NCI-H1092 (cell line): Measurements from ENCODE around the gene ST8SIA1.

Experiments
- DNase-seq: peaks from one replicate; lab custom pipeline; 2025; lab: John Stamatoyannopoulos, UW

Gene ST8SIA1

DNA sequence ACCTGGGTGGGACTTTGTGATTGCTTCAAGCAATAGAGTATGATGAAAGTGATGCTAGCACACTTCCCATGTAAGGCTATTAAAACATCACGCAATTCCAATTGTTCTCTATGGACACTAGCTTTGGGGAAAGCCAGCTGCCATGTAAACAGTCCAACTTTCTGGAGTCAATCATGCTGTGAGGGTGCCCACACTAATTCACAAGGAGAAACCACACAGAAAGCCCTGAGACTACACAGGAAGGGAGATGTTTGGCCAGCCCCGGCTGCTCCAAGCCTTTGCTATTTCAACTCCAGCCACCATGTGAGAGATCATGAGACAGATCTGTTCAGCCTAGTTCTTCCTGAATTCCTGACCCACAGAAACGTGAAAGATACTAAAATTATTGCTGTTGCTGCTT is 96.3 kb downstream of the ST8SIA1 start:
- DNase-seq: no peak

DNA sequence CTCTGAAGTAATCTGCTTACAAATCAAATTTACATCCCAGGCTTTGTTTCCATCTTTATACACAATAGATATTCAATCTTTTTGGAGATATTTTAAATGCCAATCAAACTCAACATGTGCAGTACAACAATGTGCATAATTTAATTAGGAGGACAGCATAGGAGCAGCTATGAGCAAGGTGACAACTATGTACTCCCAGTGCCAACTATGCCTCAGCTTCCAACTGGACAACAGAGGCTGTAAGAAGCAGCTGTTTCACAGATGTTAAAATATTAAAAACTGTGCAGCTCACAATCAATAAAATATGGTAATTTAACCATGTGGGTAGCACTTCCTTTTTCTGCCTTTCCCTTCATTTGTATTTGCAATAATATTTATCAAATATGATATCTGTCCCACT is 99.9 kb downstream of the ST8SIA1 start:
- no peak for DNase-seq

DNA sequence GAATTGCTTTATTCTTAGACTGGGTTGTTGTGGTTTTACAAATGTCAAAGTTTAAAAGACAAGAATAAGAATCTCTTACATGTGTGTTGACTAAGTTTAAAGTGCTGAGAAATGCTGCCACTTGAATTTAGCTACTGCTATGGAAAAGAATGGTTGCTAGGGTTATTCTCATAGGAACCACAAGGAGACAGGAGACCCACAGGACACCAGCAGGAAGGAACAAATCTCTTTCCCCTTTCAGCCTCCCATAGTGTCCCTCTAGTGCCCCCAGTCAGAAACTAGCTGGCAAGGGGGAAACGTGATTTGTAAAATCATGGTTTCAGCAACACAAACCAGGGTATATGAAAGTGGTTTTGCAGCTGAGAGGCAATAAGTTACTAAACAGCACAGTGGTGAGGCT is 102.7 kb downstream of the ST8SIA1 start:
- DNase-seq: no peak

DNA sequence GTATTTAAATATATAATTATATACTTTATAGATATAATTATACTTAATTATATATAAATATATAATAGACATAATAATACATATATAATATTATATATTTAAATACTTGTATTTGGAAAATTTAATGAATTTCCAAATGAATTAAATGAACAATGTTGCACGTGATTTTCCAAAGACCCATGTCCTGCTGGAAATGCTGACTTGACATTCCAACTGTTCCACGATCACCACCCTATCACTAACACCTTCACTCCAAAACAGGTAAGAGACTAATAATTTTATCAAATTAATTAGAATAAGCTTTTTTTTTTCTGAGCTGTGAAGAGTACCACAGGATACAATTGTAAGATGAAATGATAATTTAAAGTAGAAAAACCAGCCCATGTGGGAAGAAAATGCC is 103.4 kb downstream of the ST8SIA1 start:
- DNase-seq: no peak

DNA sequence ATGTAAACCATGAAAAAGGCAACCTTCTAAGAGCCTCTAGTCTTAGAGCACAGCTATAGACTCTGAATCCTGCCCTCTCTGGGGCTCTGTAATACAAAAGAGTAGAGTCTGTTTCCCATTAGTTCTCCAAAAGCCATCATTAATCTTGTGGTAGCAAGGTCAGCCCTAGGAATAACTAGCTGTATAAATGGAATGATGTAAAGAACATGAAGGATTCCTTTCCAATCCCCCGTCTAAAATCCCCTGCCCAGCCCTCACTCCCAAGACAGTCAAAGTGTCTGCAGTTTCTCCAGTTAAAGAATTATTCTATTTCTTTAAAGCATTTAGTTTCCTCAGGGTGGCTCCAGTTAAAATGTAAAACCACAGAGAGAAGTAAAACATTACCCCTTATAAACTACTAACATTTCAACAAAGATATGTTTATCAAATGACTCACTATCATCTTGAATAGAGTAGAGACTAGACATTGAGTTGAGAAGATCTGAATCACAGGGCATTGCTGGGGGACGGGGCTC is 104.2 kb downstream of the ST8SIA1 start:
- no peak for DNase-seq

DNA sequence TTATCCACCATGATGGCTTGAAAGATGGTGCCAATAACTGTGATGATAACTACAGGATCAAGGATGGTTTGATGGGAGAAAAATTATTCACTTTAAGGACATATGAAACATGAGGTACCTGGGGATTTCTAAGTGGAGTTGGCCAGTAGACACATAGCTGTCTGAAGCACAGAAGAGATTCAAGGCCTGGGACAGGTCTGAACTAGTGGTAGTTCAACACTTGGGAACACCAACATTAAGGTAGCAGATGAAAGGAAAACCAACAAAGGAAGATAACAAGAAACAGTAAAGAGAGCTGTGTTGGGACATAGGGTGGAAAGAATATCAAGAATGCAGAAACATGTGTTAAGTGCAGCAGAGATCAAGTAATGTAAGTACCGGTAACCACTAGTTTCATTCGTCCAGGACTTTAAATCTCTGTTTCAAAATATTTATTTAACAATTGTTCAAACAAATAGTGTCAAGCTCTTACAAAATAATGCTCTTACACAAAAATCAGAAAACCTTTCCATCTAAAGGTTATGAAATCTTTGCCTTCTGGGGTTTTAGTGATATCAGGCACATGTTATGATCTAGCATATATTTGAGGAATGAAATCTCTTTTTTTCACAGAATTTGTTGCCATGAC is 104.7 kb downstream of the ST8SIA1 start:
- DNase-seq: no peak

DNA sequence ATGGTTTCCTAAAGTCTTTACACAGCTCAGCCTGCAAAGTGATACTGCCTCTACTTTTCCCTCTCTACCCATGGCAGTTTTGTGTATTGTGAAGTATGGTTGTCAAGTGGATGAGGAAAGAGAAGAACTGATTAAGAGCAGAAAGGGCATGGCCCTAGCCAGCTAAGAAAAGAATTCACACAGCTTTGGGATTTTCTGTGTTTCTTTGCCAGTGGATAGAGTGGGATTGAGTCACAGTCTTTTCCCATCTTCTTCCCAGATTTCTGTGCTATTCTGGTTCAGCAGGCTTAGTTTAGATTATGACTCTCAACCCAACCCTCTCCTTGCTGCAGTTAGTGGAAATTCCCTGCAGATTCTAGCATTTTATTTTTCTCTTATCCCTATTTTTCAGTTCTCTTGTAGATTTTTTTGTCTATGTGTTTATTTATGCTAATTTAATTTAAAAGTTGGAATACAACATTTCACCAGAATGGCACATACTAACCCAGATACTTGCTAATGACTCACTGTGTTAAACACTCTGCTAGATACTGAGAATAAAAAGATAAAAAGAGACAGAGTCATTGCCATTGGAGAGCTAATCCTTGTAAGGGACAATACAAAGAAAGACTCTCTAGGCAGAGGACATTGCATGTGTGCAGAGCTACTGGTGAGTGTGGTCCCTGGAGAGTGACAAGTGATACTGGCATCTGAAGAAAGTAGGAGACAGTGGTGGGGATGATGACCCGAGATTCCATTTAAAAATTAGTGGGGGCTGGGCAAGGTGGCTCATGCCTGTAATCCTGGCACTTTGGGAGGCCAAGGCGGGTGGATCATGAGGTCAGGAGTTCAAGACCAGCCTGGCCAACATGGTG is 106.3 kb downstream of the ST8SIA1 start:
- DNase-seq: no peak

DNA sequence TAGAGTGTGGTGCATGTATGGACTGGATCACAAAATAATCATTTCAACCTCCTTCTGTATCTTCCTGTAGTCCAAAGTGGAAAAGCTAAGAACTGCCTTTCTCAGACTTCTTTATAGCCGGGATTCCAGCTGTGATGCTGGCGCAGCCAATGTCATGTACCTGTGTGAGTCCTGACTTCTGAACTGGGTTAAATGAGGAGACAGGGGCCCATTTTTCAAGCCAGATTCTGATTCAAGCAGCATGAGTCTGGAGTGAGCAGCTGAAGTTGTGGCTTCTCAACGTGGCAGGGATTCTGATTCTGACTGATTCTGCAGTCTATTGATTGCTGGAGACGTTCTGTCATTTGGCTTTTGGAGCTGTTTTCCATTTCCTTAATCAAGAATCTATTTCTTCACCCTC is 111.2 kb downstream of the ST8SIA1 start:
- DNase-seq: no peak

DNA sequence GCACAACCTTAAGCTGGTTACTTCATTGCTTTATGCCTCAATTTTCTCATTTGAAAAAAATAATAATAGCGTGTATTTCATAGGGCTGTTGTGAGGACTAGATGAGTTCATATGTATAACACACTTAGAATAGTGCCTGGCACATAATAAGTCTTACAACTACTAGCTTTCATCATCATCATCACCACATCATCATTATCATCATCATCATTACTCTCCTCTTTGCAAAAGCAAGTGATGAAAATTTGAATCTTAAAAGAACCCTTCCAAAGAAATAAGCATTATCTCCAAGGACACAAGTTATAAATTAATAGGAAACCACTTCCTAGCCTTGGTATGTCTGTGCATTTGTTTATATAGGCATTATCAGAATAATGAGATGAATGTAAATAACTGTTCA is 117.0 kb downstream of the ST8SIA1 start:
- no peak for DNase-seq

DNA sequence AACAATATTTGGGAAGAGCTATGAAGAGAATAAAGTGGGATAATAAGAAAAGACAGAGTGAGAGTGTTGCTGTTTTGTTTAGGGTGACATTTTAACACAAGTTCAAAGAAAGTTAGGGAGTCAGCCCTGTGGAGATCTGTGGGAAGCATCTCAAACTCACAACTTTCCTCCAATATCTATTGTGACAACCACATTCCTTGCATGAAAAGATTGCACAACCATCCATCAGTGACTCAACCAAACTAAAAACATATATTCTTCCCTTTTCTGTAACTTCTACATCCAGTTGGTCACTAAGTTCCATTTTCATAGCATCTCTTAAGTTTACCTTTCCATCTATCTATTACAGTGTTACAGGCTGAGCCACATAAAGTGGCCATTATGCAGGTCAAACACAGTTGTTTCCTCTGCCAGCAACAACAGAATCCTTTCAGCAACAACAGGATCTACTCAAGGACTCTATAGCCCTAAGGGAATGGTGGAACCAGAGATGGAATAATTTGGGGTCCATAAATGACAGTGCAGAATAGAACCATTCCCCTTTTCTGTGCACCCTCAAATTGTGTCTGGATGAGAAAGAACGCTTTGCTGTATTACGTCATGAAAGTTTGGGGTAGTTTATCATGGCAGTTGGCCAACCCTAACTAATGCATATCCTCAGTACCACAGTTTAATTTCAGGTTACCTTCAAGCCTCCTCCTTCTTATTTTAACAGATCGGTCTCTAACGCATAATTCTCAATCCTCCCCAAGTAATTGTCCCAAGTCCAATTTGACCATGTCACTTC is 118.8 kb downstream of the ST8SIA1 start:
- DNase-seq: no peak

DNA sequence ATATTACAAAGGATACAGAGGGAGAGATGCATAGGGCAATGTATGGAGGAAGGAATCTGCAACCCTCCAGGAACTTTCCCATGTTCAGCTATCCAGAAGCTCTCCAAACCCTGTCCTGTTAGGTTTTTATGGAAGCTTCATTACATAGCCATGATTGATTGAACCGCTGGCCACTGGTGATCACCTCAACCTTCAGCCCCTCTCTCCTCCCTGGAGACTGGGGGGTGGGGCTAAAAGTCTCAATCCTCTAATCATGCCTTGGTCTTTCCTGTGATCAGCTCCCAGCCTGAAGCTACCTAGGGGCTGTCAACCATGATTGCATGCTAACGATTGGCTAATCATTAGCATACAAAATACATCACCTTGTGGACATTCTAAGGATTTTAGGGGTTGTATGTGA is 123.4 kb downstream of the ST8SIA1 start:
- DNase-seq: no peak

DNA sequence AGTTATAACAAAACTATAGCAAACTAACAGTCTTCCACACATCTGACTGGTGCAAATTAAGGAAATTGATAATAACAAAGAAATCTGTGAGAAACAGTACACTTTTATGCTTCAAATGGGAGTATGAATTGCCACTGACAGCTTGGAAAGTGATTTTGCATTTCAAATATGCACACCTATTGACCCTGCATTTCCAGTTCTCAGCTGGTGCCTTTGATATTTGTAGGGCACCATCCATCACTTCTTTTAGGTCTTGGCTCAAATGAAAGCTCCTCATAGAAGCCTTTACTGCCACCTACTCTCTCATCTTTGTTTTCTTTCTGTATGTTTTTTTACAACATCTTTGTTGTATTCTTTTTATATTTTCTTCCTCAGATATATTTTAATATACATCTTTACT is 125.1 kb downstream of the ST8SIA1 start:
- no peak for DNase-seq

DNA sequence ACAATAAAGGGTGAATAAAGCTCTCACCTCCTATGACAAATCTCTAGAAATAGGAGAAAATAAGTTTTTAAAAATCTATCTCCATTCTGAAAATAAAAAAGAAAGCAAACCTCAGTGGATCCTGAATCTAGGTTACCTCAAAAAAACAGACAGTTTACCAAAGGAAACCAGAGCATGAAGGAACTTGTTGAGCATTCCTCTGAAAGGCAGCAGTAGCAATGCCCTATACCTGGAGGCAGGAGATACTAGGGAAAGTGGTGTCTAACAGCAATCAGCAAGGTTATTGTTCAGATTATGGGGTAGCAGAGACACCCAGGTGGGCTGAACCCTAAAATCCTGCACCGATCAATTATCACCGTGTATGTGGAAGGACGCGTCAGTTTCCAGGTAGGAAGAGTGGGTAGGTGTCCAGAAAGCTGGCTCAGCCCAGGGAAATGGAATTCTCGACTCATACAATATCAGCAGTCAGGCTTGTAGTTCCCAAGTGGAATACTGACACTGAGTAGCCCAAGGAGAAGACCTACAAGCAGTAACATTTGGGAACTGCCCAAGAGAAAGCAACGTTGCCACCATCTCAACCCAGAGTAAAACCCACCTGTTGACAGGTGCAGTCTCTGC is 128.3 kb downstream of the ST8SIA1 start:
- DNase-seq: no peak

DNA sequence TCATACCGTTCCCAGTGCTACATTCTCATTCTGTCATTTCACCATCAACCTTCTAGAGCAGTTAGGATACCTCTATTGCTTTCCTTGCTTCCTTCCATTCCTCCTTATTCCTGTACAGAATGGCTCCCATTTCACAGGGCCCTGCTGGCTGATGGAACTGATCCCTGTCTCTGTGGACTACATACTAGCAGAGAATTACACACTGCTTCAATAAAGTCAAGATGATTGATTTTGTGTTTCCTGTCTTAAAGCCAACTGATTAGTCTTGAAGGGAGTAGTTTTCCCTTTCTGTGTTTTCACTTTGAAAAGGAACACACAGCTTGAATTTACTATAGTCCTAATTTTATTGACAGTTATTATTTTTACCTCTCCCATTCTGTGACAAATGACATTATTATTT is 130.1 kb downstream of the ST8SIA1 start:
- no peak for DNase-seq

DNA sequence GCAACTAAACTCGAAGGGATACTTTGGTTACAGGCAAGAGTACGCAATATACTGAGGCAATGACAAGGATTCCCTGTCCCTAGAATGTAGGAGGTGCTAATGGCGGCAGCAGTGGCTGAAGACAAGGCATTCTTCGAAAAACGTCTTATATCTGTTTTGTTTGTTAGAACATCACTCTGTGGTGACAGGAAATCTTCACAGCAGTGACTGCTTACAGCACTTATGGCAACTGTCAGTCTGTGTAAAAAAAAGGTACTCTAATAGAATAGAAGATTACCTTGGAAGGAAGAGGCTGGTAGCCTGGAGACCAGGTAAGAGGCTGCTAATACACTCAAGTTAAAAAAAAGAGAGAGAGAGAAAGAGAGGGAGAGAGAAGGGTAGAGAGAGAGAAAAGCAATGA is 131.7 kb downstream of the ST8SIA1 start:
- no peak for DNase-seq

DNA sequence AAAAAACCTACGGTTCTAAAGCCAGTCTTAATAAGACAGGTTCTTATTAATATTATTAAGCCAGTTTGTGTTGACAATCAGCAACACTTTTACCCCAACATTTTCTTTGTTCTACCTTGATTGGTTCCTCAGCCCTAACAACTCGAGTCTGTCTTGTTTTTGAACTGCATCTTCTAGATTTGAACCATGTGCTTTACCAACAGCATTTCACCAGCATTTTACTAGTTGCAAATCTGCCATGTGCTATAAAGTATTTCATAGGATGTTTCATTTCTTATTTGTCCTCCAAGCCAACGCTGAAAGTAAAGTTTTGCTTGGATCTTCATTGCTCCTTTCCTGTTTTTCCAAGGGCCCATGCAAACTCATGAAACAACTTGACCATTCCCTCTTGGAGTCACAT is 133.4 kb downstream of the ST8SIA1 start:
- DNase-seq: no peak

DNA sequence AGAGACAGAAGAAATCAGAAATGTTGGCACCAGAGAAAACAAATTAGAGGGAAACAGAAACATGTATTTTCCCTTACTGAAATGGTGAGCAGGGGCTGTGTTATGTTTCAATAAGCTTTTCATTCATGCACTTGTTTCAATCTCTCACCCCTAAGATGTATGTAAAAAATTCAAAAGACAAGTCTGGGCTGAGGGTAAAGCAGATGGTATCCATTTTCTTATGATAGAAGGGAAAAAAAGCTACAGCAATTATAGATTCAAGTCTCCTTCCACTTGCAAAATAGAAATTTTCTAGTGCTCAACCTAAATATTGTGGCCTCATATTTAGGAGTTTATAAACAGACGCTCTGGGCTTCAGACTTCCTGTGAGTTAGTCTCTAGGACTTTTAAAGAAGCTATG is 138.3 kb downstream of the ST8SIA1 start:
- no peak for DNase-seq

DNA sequence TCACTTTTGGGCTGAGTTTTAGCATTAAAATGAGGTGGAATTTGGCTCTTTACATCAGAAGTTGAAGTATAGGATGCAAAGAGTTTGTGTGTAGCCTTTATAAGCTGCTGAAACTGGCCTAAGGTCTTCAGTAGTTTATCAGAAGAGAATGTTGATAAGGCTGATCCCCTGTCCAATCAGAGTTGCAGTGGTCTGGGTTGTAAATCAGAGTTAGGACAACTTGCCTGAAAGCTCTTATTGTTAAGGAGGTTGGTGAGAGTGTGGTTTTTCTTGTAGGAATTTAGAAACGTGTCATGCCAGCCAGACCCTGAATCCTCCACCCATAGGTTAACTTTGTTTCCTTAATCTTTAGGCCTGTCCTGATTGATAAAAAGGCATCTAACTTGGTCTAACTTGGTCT is 143.5 kb downstream of the ST8SIA1 start:
- no peak for DNase-seq

DNA sequence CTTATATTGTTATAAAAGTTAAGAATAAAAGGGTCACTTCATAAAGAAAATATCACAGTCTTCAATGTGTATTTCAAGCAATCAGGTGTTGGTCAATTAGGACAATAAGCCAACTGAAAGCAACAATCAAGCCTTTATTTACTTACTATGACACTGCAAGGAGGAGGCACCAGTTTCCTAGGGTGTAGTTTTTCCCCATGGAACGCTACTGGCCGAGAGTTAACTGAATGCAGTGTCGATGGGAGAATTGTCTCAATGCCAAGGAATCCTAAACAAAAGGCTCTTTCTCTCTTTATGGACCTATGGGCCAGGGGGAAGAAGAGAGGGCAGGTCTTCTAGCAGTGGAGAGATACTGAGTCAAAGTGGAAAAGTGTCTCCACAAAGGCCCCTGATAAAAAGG is 146.1 kb downstream of the ST8SIA1 start:
- no peak for DNase-seq

DNA sequence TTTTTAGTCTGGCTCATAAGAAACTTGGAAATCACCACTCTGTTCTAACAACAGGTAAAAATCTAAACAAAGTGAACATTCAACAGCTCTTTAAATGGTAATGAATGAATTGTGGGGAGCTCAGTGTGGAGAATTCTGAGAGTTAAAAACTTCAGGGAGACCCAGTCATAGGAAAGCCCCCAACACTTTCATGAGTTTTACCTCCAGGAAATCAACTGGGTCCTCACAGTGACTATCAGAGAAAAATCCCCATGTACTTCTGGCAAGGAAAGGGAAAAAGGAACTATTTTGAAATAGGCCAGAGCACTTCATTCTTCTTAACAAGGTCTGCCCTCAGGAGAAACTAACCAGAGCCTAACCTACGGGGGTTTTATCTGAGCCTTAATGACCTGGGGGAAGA is 153.8 kb downstream of the ST8SIA1 start:
- no peak for DNase-seq

DNA sequence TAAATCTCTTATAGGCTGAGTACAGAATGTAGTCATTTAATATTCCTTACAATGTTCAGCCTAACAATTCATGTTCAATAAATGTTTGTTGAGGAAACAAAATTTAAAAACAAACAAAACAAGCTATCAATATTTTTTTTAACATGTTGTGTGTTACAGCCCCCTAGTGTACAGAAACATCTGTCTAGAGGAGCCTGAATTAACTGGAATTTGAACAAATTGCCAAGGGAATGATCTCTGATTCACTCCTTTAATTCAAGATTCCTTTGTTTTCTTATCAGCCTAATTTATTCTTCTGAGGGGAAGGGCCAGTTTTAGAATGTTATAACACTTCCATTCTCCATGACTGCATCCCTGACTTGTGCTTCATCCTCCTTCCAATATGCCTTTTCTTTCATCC is 161.3 kb downstream of the ST8SIA1 start:
- no peak for DNase-seq

DNA sequence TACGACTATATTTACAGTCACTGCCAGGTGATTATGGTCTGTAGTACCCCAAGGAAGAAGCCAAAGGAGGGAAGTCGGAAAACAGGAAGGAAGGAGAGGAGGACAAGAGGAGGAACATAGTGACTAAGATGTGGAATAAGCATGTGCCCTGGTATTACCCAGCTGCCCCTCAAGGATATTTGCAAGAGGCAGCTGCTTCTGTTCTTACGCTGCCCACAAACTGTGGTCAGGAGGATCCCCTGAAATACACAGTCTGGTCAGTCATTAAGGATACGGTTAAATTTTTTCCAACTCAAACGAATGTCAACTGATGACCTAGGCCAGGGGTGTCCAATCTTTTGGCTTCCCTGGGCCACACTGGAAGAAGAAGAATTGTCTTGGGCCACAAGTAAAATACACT is 162.0 kb downstream of the ST8SIA1 start:
- no peak for DNase-seq
